ENCODE data around the gene PRKD3.

Gene PRKD3

DNA sequence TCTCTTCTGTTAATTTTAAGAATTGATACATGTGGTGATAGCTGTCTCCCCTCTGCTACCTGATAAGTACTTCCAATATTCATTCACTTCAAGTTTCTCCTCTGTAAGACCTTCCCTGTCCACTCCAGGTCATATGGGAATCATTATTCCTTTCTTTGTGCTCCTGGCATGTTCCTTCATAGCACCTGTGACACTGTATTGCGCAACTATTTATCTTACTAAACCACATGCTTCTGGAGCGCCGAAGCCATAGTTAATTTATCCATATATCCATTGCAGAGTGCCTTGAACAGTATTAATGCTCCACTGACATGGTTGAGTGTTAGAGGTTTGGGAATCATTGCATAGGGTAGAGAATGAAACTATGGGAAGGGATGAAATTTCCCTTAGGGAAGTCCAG, 7.9 kb upstream of the PRKD3 start:
- FAIRE-seq = no peak
- no peak for TF ChIP-seq POLR2A (IDR thresholded peaks at IDR 0.05; ENCODE audit: low read depth, low read length)
- DNase-seq (ENCODE audit: insufficient read length, low spot score) = no peak

DNA sequence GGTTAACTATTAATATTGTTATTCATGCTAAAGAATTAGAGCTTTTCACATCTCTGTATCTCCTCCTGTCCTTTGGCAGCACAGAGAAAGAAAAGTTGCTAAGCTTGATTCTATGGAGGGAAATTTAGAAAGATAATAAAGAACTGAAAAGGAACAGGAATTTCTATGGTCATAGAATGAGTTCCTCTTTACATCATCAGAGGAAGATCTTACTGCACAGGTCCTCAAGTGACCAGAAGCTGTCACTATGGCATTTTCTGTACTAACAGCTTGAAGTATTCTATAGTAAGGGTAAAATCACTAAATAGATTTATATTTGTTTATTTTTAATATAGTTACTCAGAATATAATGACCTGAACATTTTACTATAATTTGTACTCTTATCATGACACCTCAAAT, 6.0 kb upstream of the PRKD3 start:
- no peak for DNase-seq (ENCODE audit: insufficient read length, low spot score)
- no peak for TF ChIP-seq POLR2A (IDR thresholded peaks at IDR 0.05; ENCODE audit: low read depth, low read length)
- no peak for FAIRE-seq

DNA sequence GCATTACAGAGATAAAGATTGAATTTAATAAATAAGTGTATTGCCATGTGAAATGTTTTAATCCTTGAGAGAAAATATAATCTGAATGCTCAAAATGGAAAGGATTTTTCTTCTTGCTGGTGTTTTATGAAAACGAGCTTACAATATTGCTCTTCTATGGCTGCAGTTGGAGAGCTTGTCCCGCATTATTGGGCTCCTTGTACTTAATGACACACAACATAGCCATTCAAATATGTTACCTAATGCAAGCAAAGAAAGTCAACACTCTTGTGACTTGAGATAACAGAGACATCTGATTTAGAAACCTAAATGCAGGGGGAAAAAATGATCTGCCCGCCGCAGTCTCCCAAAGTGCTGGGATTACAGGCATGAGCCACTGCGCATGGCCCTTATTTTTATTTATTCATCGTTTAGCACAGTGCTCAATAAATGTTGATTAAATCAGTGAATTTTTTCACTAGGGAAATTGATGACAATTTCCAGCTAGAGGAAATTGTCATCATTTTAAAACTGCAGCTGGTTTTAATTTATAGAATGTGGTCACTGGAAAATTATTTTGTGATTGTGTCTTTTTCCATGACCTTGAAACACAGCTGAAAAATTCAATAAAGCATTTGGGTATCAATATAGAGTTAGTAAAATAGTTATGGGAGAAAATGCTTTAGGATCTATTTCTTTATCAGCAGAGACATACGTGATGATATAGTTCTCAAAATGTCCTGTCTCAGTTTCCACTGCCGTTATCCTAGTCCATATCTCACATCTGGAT, 2.4 kb upstream of the PRKD3 start:
- TF ChIP-seq POLR2A (IDR thresholded peaks at IDR 0.05; ENCODE audit: low read depth, low read length) = no peak
- DNase-seq (ENCODE audit: insufficient read length, low spot score) (no peak), FAIRE-seq (peak; percentile 11)

DNA sequence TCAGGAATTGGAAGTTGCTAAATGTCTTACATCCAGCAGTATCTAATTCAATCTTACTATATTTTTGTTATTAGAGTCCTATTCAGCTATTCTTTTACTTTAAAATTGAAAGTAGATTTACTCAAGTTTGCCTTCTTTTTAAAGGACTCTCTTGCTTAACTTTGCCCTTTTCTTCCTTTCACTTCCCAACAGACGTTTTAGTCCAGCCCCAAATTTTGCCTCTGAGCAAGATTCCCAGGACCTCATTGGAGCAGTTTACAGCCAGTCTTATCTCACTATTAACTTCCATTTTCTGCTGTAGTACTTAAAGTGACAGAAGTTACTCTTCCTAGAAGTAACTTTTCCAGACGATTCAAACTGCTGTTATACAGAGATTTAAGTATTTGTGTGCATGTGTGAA, 1.7 kb upstream of the PRKD3 start:
- FAIRE-seq (peak; percentile 94), DNase-seq (ENCODE audit: insufficient read length, low spot score) (peak; percentile 69)

DNA sequence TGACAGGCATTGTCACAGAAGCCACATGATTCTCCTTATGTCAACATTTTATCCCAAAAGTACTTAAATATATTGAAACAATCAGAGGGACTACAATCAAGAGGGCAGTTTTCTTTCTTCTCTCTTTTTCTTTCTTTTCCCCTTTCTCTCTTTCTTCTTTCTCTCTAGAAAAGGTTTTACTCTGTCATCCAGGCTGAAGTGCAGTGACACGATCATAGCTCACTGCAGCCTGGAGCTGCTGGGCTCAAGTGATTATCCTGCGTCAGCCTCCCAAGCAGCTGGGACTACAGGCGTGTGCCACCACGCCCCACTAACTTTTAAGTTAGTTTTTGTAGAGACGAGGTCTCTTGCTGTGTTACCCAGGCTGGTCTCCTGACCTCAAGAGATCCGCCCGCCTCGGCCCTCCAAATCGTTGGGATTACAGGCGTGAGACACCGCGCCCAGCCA, 1.0 kb upstream of the PRKD3 start:
- FAIRE-seq (no peak), DNase-seq (ENCODE audit: insufficient read length, low spot score) (no peak)
- no peak for TF ChIP-seq POLR2A (IDR thresholded peaks at IDR 0.05; ENCODE audit: low read depth, low read length)

More for the DNA sequence above, 1.7 kb upstream of the PRKD3 start:
- TF ChIP-seq POLR2A (IDR thresholded peaks at IDR 0.05; ENCODE audit: low read depth, low read length) = no peak

DNA sequence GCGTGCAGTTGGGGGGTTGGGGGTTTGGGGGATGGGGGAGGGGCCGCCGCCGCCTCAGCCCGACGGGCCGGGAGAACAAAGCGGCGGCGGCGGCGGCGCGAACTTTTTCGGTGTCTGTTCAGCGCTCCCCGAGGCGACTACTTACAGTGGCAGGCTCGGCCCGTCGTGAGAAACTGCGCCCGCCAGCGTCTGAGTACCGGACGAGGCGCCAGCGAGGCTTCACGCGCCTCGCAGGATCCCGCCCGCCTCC, 172 bp downstream of the PRKD3 start:
- peak; percentile 53; the same call in 1 of the 2 replicates for TF ChIP-seq POLR2A (IDR thresholded peaks at IDR 0.05; ENCODE audit: low read depth, low read length)
- no peak for DNase-seq (ENCODE audit: insufficient read length, low spot score)
- no peak for FAIRE-seq

DNA sequence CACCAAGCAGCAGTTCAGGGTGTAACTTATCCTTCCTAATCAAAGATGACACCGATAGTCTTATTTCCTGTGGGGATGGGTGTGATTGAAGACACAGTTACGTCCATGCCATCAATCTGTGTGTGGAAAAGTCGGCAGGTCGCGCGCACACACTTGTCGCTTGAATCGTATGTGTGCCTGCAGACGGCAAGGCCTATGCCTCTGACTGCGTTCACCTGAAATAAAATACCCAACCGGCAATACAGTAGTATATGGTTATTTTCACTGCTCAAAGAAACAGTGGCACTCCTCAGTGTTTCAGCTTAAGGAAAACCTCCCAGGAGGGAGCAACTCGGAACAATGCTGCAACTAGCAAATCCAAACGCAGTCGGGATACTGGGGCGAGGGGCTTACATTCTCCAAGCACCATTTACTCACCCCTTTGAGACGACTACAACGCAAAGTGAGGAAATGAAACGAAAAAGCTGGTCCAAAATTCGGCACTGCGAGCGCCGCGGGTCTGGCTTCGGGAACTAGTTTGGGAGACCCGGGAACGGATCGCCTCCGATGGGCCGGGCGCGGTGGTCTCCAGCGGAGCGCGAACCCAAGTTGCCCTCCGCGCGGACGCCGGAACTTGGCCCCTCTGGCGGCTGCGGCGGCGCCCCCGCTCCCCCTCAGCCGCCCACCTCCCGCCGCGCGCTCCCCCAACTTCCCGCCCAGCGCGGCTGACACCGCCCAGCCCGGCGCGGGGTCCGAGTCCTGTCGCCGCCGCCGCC, 675 bp downstream of the PRKD3 start:
- FAIRE-seq = peak; percentile 87
- no peak for TF ChIP-seq POLR2A (IDR thresholded peaks at IDR 0.05; ENCODE audit: low read depth, low read length)
- no peak for DNase-seq (ENCODE audit: insufficient read length, low spot score)

DNA sequence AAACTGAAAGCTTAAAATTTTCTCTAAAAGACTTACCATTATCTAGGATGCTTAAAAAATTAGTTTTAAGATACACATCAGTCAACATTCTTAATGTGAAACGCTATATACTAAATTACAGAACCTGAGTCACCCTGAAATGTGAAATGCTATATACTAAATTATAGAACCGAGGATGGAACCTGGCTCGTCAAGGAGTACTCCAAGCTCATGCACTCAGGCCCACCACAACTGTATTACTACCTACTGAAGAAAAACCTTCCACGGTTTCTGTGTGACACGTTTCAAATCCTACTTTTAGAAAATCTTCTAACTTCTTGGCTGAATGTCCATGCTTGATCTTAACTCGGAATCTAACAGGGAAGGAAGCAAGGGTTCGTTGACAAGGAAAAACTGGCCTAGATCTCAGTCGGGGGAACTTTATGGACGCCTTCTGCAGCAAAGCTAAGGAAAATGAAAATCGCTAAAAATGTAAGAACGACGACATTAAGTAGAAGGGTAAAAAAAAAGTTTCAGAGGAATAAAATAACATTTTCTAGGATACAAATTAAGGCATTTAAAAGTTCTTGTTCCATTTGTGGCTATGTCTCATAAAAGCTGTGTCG, 1.4 kb downstream of the PRKD3 start:
- FAIRE-seq (peak; percentile 33), DNase-seq (ENCODE audit: insufficient read length, low spot score) (no peak)
- TF ChIP-seq POLR2A (IDR thresholded peaks at IDR 0.05; ENCODE audit: low read depth, low read length) = no peak

DNA sequence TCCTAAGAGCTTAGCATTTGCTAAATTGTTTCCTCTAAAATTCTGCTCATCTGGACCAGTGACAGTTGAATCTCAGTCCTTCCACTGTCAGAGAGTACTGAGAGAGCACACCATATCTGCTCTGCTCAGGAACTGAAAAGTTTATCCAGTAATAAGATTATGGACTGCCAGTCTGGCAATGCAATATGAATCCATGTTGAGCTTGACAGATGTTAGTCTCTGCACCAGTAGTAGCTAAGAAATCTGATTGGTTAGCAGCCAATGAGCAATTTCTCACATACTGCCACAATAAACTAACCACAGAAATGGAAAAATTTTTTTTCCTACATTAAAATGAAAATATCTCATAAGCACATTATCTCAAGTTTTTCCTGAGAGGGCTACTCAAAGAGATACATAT, 2.3 kb downstream of the PRKD3 start:
- peak; percentile 6 for FAIRE-seq
- no peak for TF ChIP-seq POLR2A (IDR thresholded peaks at IDR 0.05; ENCODE audit: low read depth, low read length)
- no peak for DNase-seq (ENCODE audit: insufficient read length, low spot score)

DNA sequence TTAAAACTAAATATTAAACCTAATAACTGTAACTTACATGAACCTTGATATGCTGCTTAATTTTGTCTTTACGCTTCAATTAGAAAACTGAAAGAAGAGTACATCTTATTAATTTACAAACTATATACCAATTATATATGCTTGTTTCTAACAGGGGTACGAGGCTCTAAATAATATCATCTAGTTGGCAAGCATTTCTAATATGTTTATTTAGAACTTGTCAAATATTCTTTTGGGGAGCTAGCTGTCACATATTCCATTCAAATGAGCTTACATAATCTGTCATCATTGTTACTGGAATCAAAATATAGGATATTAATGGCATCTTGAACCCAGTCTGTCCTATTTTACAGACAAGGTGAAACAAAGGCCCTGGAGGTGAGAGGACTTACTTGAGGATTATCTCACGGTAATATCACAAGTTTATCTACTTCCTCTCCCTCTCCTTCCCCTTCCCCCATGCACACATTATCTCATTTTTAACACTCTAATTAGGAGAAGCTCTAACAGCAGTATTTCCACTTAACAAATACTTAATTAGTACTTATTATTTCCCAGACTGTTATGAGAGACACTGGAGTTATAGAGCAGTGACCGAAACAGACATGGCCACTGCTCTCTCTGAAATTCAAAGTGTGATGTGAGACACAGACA, 3.5 kb downstream of the PRKD3 start:
- no peak for DNase-seq (ENCODE audit: insufficient read length, low spot score)
- no peak for TF ChIP-seq POLR2A (IDR thresholded peaks at IDR 0.05; ENCODE audit: low read depth, low read length)
- no peak for FAIRE-seq

DNA sequence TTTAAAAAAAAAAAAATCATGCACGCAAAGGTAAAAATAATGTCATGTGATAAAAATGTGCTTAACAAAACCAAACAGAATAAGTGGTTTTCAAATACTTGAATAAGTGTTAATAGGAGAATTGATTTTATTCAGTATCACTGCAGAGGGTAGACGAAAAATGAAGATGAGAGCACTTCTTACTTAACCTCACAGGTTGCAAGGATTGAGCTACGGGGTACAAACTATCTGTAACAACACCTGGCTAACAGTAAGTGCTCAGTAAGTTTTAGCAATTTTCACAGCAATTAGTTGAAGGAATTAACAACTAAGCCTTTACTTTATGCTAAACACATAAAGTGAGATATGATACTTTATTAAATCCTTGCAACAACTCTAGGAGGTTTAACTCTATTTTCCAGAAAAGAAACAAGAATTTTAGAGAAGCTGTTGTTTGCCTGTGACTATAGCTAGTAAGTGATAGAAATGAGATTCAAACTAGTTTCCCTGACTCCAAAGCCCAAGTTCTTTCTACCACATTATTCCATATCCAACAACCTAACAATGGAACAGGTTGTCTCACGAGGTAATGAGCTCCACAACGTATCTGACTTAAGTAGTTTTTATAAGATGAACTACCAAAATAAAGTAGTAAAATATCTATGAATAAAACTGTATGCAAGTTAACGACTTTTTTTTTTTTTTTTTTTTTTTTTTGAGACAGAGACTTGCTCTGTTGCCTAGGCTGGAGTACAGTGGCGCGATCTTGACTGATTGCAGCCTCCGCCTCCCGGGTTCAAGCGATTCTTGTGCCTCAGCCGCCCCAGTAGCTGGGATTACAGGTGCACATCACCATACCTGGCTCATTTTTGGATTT, 4.7 kb downstream of the PRKD3 start:
- no peak for TF ChIP-seq POLR2A (IDR thresholded peaks at IDR 0.05; ENCODE audit: low read depth, low read length)
- DNase-seq (ENCODE audit: insufficient read length, low spot score) (no peak), FAIRE-seq (no peak)

DNA sequence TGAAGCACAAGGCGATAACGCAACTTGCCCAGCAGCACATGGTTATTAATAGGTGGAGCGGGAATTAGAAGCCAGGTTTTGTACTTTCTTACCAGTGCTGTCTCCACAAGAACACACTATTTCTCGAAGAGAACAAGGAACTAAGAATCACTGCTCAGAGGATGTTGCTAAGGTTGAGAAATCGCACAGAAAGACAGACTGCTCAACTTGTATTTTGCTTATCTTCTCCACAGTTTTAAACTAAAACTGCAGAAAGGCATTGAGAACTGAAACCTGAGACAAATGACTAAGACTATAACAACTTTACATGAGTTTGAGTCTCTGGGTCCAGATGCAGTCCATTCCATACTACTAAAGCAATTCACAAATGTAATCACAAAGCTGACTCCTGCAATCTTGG, 6.2 kb downstream of the PRKD3 start:
- FAIRE-seq (peak; percentile 82), DNase-seq (ENCODE audit: insufficient read length, low spot score) (no peak)
- TF ChIP-seq POLR2A (IDR thresholded peaks at IDR 0.05; ENCODE audit: low read depth, low read length) = no peak

DNA sequence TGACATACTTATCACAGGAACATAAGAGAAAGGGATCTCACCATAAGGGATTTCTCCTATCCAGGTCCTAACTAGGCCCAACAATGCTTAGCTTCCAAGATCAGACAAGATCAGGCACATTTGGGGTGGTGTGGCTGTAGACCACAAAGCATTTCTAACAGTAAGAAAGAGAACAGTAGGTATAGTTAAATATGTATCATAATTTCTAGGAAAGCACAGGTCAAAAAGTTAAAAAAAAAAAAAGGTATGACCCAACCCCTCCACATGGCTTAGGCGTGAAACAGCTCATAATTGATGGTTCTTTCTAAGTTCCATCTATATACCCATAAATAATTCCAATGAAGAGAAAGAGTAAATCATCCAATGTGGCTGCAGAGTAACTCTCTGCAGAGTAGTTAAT, 6.9 kb downstream of the PRKD3 start:
- DNase-seq (ENCODE audit: insufficient read length, low spot score) (no peak), FAIRE-seq (no peak)
- no peak for TF ChIP-seq POLR2A (IDR thresholded peaks at IDR 0.05; ENCODE audit: low read depth, low read length)
